IPS-15b (cell line): ENCODE results near the gene GGT7.
A peak's percentile ranks its signal among the peaks of the same experiment; 100 is the strongest.
"Not testable (repeated sequence)": the region's sequence is repeated elsewhere in the genome, so short reads cannot be mapped to it uniquely, and the experiment has no call there.

Source experiments
- H3K27me3 ChIP-seq: one replicate; pipeline ENCODE4 v1.6.1; 2013; ENCODE audit warnings: low read length; ENCODE audit not compliant: control insufficient read depth, insufficient read depth
- H3K36me3 ChIP-seq: one replicate; pipeline ENCODE4 v1.6.1; 2013; ENCODE audit warnings: low read length; ENCODE audit not compliant: control insufficient read depth, insufficient read depth
- H3K4me1 ChIP-seq: one replicate; pipeline ENCODE4 v1.6.1; 2013; ENCODE audit warnings: mild to moderate bottlenecking, low read length; ENCODE audit not compliant: control insufficient read depth, insufficient read depth
- H3K4me3 ChIP-seq: one replicate; pipeline ENCODE4 v1.5.1; 2013; ENCODE audit warnings: low read depth, low read length
- H3K9ac ChIP-seq: one replicate; pipeline ENCODE4 v1.6.1; 2013; ENCODE audit warnings: low read depth, mild to moderate bottlenecking, low read length
- H3K9me3 ChIP-seq: one replicate; pipeline ENCODE4 v1.6.1; 2013; ENCODE audit warnings: mild to moderate bottlenecking, low read length; ENCODE audit not compliant: control insufficient read depth, insufficient read depth

GGT7 gene

DNA sequence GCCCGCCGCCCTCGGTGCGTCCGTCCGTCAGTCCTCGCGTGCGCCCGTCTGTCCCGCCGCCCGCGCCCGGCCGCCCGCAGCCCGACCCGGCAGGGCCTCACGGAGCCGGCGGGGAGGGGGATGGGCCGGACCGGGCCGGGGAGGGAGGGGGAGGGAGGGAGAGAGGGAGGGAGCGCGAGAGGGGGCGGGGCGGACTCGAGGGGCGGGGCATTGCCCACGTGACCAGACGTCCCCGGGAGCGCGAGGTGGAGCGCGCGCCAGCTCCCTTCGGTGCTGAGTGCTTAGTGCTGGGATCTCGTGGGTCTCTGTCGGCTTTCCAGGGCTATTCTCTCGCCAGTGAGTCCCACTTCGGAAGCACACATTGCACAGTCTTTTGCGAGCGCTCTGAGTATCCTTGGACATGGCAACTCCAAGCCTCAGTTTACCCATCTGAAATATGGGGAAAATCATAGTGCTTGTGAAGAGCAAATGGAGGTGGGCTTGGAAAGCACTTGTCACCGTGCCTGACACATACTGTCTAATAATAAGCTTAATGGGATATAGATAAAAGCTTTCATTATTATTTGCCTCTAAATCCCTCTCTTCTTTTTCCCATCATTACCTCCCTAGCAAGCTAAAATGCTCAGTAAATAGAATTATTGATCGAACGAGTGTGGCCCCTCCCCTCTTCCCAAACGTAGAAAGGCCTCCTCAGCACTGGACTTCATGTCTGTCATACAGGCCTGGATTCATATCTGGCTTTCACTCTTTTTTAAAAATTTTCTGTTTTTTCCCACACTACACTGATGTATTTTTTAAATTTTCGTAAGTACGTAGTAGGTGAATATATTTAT, 46.9 kb downstream of the GGT7 start, which contains the start of gene NCOA6:
NCOA6 (minus strand) TSS at position 122 of the 833 bp plus-strand sequence. CDS start 43,296 bp downstream, outside the sequence.
- Histone ChIP-seq H3K36me3 (no peaks in the 10 kb centered on the region), H3K4me1 (peaks cover 5% of the 10 kb centered on the region), H3K9me3 (no peaks in the 10 kb centered on the region), H3K27me3 (no peaks in the 10 kb centered on the region), H3K9ac (peak within 1 kb of the TSS; percentile 49), H3K4me3 (peak within 1 kb of the TSS; percentile 78)

DNA sequence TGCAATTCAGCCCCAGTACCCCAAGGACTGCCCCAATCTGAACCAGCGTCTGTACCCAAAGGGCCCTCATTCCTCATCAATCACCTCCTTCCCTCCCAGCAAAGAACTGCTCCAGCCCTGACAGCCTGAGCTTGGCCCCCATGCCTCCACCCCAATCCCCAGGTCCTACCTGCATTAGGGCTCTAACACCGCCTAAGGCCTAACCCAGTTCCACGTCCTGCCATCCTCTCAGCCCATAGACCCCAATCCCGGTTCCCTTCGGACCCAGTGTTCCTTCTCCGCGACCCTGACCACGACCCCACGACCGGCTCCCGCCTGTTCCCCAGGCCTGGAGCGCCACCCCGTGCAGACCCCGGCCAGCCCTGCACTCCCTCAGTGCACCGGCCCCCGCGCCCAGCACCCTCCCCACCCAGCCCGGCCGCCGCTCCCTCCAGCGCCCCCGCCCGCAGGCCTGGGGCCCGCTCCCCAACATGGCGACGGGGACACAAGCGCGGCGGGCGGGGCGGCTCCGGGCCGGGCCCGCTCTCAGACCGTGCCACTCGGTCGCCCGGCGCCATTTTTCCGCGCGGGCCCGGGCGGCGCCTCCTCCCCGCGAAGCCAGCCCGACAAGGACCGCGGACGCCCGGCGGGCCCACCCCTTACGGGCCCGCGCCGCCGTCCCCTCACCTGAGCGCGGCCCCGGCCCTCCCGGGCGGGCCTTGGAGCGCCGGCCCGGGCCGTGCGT, 47.7 kb downstream of the GGT7 start:
- Histone ChIP-seq H3K9ac (peak overlapping the region; percentile 49), H3K4me3 (peak overlapping the region; percentile 78), H3K9me3 (no peaks in the 10 kb centered on the region), H3K4me1 (peaks cover 5% of the 10 kb centered on the region), H3K36me3 (no peaks in the 10 kb centered on the region), H3K27me3 (no peaks in the 10 kb centered on the region)

DNA sequence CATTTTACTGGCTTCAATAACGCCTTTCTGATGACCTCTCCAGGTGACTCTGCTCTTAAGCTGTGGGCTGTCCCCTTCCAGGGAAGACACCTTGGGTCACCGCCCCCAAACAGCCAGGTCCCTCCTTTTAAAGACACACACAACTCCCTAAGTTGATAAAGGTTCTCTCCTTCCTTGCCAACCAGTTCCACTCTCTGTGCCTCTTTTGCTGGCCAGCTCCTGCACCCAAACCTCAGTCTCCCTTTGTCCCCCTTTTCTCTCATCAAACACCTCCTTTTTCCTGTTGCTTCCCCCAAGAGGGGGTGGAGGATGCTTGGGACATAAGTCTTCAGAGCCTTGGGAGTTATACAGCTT, 48.2 kb downstream of the GGT7 start:
- H3K36me3 ChIP-seq: no peaks in the 10 kb centered on the region
- H3K4me3 ChIP-seq: peak overlapping the region; percentile 78
- H3K4me1 ChIP-seq: peaks cover 5% of the 10 kb centered on the region
- H3K9ac ChIP-seq: no peak overlapping the region
- no peaks in the 10 kb centered on the region for H3K9me3 ChIP-seq
- H3K27me3 ChIP-seq: no peaks in the 10 kb centered on the region

DNA sequence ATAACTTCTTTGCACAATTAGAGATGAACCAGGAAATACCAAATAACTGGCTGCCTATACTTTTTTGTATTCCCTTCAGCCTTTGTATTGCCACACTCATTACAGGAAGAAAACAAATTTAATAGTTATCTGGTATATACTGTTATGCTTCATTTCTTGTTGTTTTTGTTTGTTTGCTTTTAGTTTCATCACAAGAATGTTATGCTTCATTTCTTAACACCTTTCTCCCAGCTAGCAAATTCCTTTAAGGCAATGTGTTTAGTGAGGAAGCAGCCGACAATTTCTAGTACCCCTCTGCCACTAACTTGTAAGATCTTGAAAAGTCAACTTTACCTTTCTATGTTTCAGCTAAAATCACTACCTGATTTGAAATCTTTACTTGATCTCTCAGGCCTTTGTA, 48.6 kb downstream of the GGT7 start:
- Histone ChIP-seq H3K4me1 (peaks cover 5% of the 10 kb centered on the region), H3K9ac (no peak overlapping the region), H3K4me3 (peak overlapping the region; percentile 78), H3K27me3 (no peaks in the 10 kb centered on the region), H3K36me3 (no peaks in the 10 kb centered on the region), H3K9me3 (no peaks in the 10 kb centered on the region)

DNA sequence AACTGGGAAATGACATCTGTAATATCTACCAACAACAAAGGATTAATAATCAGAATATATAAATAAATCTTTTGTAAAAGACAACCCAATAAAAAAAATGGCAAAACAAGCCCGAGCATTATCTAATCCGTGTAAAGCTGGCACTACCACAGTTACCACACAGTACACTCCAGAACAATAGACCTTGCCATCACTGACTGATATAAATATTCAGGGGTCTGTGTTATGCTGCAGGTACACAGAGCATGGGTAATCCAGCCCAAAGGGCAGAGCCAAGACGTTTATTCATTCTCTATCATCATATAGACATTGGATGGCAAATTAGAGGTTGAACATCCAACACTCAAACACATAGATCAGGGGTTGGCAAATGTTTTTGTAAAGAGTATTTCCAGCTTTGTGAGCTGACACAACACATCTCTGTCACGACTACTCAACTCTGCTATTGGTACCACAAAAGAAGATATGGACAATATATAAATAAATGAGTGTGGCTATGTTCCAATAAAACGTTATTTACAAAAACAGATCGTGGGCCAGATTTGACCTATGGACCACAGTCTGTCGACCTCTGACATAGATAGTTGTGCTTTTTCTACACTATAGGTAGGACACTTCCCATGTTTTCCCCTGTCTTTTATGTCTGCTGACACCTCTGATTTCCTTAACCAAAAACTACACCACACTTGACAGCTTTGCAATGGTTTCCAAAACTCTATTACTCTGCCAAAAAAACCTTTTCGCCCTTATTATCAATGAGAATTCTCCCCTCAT, 51.7 kb downstream of the GGT7 start:
- no peaks in the 10 kb centered on the region for H3K27me3 ChIP-seq
- no peak overlapping the region for H3K4me3 ChIP-seq
- H3K9me3 ChIP-seq: no peaks in the 10 kb centered on the region
- H3K36me3 ChIP-seq: no peaks in the 10 kb centered on the region
- H3K4me1 ChIP-seq: peaks cover 5% of the 10 kb centered on the region
- no peak overlapping the region for H3K9ac ChIP-seq

DNA sequence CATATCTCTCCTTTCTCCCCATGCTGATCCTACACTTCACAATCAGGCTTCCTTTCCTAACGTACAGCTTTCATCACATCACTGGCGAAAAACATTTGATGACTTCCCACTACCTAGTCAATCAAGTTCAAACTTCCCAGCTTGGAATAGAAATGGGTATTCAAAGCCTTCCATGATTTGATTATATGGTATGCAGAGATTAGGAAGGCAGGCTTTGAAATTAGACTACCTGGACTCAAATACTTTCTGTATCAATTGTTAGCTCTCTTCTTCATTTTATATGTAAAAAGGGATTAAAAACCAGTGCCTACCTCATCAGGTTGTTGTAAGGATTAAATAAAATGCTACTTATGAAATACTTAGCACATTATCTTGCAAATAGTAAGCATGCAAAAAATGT, 54.9 kb downstream of the GGT7 start:
- H3K36me3 ChIP-seq: no peaks in the 10 kb centered on the region
- H3K9me3 ChIP-seq: no peaks in the 10 kb centered on the region
- no peaks in the 10 kb centered on the region for H3K4me1 ChIP-seq
- H3K27me3 ChIP-seq: no peaks in the 10 kb centered on the region
- no peak overlapping the region for H3K9ac ChIP-seq
- H3K4me3 ChIP-seq: no peak overlapping the region

DNA sequence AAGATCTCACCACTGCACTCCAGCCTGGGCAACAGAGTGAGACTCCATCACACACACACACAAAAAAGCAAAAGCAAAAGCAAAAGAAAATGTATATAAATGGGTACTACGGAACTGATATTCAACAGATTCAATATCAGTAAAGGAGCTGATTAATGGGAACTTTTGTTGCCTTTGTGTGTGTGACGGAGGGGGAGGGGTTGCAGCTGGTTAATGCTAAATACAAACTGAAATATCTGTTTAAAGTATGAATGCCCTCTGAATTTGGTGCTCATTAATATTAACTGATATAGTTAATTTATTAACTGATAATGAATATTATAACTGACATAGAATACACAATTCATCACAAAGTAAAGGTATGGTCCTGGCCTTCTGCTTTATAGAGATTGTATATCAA, 55.6 kb downstream of the GGT7 start:
- H3K9me3 ChIP-seq: no peaks in the 10 kb centered on the region

DNA sequence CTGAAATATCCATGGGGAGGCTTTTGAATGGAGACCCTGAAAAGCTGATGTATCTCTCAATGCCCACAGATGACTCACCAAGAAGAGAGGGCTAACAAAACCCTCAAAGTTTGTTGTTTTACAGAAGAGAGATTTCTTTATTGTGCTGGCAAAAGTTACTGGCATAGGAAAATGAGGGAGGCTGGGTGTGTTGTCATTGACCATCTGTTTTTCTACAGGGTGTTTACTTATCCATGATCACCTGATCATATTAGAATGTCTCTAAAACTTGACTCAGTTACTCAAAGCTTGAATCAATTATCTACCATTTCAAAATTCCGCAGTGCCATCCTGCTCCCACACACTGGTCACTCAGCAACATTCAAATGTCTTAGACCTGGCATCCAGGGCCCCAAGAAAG, 57.0 kb downstream of the GGT7 start:
- H3K27me3 ChIP-seq: no peaks in the 10 kb centered on the region
- no peaks in the 10 kb centered on the region for H3K4me1 ChIP-seq
- no peaks in the 10 kb centered on the region for H3K36me3 ChIP-seq
- no peaks in the 10 kb centered on the region for H3K9me3 ChIP-seq
- no peak overlapping the region for H3K9ac ChIP-seq
- no peak overlapping the region for H3K4me3 ChIP-seq

More for the DNA sequence above, 55.6 kb downstream of the GGT7 start:
- Histone ChIP-seq H3K4me3 (no peak overlapping the region), H3K4me1 (no peaks in the 10 kb centered on the region), H3K27me3 (no peaks in the 10 kb centered on the region), H3K9ac (no peak overlapping the region), H3K36me3 (no peaks in the 10 kb centered on the region)

DNA sequence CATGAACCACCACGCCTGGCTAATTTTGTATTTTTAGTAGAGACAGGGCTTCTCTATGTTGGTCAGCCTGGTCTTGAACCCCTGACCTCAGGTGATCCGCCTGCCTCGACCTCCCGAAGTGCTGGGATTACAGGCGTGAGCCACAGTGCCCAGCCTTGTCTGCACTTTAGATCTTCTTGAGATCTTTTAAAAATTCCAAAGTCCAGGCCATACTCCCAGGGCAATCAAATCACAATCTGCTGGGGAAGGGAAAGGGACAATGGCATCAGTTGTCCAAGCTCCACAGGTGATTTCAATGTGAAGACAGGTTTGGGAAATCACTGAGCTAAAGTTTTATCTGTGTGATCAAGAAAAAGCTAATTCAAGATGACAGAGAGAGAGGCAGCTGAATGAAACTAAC, 64.1 kb downstream of the GGT7 start:
- no peaks in the 10 kb centered on the region for H3K9me3 ChIP-seq
- H3K27me3 ChIP-seq: no peaks in the 10 kb centered on the region
- H3K36me3 ChIP-seq: no peaks in the 10 kb centered on the region
- no peaks in the 10 kb centered on the region for H3K4me1 ChIP-seq
- H3K4me3 ChIP-seq: no peak overlapping the region
- H3K9ac ChIP-seq: no peak overlapping the region

DNA sequence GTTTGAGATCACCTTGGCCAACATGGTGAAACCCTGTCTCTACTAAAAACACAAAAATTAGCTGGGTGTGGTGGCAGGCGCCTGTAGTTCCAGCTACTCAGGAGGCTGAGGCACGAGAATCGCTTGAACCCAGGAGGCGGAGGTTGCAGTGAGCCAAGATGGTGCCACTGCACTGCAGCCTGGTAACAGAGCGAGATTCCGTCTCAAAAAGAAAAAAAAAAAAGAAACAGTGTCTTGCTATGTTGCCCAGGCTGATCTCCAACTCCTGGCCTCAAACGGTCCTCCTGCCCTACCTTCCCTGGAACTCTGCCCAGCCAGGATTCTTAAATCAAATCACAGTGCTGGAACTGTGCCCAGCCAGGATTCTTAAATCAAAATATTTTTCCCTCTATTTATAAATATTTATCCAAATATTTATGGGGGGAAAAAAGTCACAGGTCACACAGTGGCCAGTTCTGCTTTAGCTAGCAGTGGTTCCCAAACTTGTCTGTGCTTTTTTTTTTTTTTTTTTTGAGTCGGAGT, 64.7 kb downstream of the GGT7 start:
- not testable (repeated sequence) for H3K36me3 ChIP-seq, H3K4me1 ChIP-seq

DNA sequence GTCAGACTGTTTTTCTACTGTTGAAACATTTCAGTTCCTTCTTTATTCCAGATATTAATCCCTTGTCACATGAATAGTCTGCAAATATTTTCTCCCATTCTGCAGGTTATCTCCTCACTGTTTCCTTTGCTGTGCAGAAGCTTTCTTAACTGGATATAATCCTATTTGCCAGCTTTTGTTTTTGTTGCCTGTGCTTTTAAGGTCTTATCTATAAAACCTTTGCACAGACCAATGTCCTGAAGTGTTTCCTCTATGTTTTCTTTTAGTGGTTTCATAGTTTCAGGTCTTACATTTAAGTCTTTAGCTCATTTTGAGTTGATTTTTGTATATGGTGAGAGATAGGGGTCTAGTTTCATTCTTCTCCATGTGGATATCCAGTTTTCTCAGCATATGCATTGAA, 66.4 kb downstream of the GGT7 start:
- H3K36me3 ChIP-seq: no peaks in the 10 kb centered on the region
- H3K9me3 ChIP-seq: no peaks in the 10 kb centered on the region
- H3K9ac ChIP-seq: no peak overlapping the region
- no peak overlapping the region for H3K4me3 ChIP-seq
- no peaks in the 10 kb centered on the region for H3K27me3 ChIP-seq
- no peaks in the 10 kb centered on the region for H3K4me1 ChIP-seq

More for the DNA sequence above, 64.7 kb downstream of the GGT7 start:
- not testable (repeated sequence) for H3K4me3 ChIP-seq, H3K9ac ChIP-seq, H3K9me3 ChIP-seq, H3K27me3 ChIP-seq
